Liver (tissue), 9 donors: ENCODE data around the gene SRC. TPM values are rescaled to one million over a fixed set of nuclear protein-coding genes. Genes with fewer than 3 reads are reported as not detected.

ENCODE experiments used
- DNase-seq: peaks from one replicate; pipeline ENCODE4 v3.0.0-alpha.2; 2017; ENCODE audit warnings: low spot score
- H3K27ac ChIP-seq, 2 donors: one replicate each; pipeline ENCODE4 v1.7.0; 2013; ENCODE audit warnings: inconsistent platforms in 2 of 2, low read length in 2 of 2, control low read depth in 1 of 2, low read depth in 1 of 2, mild to moderate bottlenecking in 1 of 2
- H3K27me3 ChIP-seq, 4 donors: one replicate each; pipeline versions ENCODE4 v1.6.1 to v1.7.0; 2013; ENCODE audit warnings: low read length in 3 of 4, inconsistent platforms in 1 of 4, mild to moderate bottlenecking in 1 of 4, moderate library complexity in 1 of 4; ENCODE audit not compliant: control insufficient read depth in 4 of 4, insufficient read depth in 4 of 4
- H3K36me3 ChIP-seq, 4 donors: one replicate each; pipeline versions ENCODE4 v1.6.1 to v1.7.0; 2013; ENCODE audit warnings: low read length in 3 of 4, mild to moderate bottlenecking in 3 of 4, low read depth in 1 of 4, moderate library complexity in 1 of 4; ENCODE audit not compliant: control insufficient read depth in 4 of 4, insufficient read depth in 3 of 4
- H3K4me1 ChIP-seq, 4 donors: one replicate each; pipeline versions ENCODE4 v1.6.1 to v1.7.0; 2013; ENCODE audit warnings: low read length in 3 of 4, mild to moderate bottlenecking in 3 of 4, moderate library complexity in 1 of 4; ENCODE audit not compliant: control insufficient read depth in 4 of 4, insufficient read depth in 4 of 4
- H3K4me3 ChIP-seq, 3 donors: one replicate each; pipeline versions ENCODE4 v1.6.1 to v1.7.0; 2013; ENCODE audit warnings: low read length in 3 of 3, control low read depth in 1 of 3, low read depth in 1 of 3, mild to moderate bottlenecking in 1 of 3
- H3K9ac ChIP-seq, 2 donors: one replicate each; pipeline ENCODE4 v1.7.0; 2013; ENCODE audit warnings: low read length in 2 of 2, mild to moderate bottlenecking in 2 of 2, moderate library complexity in 2 of 2, control low read depth in 1 of 2, low read depth in 1 of 2
- H3K9me3 ChIP-seq, 4 donors: one replicate each; pipeline versions ENCODE4 v1.6.1 to v1.7.0; 2013; ENCODE audit warnings: low read length in 3 of 4; ENCODE audit not compliant: control insufficient read depth in 4 of 4
- ATF3 ChIP-seq: IDR thresholded peaks from 2 replicates; pipeline ENCODE4 v1.6.1; 2016; ENCODE audit warnings: antibody characterized with exemption
- EGR1 ChIP-seq, 2 donors: IDR thresholded peaks; 2 replicates each; pipeline ENCODE4 v1.6.1; 2016 to 2018; ENCODE audit warnings: antibody characterized with exemption in 2 of 2, low read depth in 2 of 2
- FOXA1 ChIP-seq: IDR thresholded peaks from 2 replicates; pipeline ENCODE4 v1.6.1; 2016; ENCODE audit warnings: antibody characterized with exemption
- FOXA2 ChIP-seq: IDR thresholded peaks from 2 replicates; pipeline ENCODE4 v1.6.1; 2016; ENCODE audit warnings: antibody characterized with exemption
- GABPA ChIP-seq, 2 donors: IDR thresholded peaks in 1 of 2; conservative IDR thresholded peaks in 1 of 2; 2 replicates each; pipeline ENCODE4 v1.6.1; 2016; ENCODE audit warnings: antibody characterized with exemption in 2 of 2, mild to moderate bottlenecking in 1 of 2, moderate library complexity in 1 of 2
- HNF4A ChIP-seq, 2 donors: conservative IDR thresholded peaks; 2 replicates each; pipeline ENCODE4 v1.6.1; 2016; ENCODE audit warnings: antibody characterized with exemption in 2 of 2, mild to moderate bottlenecking in 2 of 2
- HNF4G ChIP-seq: IDR thresholded peaks from 2 replicates; pipeline ENCODE4 v1.6.1; 2016; ENCODE audit warnings: antibody characterized with exemption
- JUND ChIP-seq, 2 donors: IDR thresholded peaks; 2 replicates each; pipeline ENCODE4 v1.6.1; 2016; ENCODE audit warnings: antibody characterized with exemption in 2 of 2
- NR2F2 ChIP-seq: IDR thresholded peaks from 2 replicates; pipeline ENCODE4 v1.6.1; 2016; ENCODE audit warnings: antibody characterized with exemption
- RAD21 ChIP-seq, 2 donors: IDR thresholded peaks; 2 replicates each; pipeline ENCODE4 v1.6.1; 2016; ENCODE audit warnings: antibody characterized with exemption in 2 of 2, mild to moderate bottlenecking in 2 of 2
- REST ChIP-seq: IDR thresholded peaks from 2 replicates; pipeline ENCODE4 v1.6.1; 2016; ENCODE audit warnings: antibody characterized with exemption, mild to moderate bottlenecking
- RXRA ChIP-seq, 2 donors: IDR thresholded peaks; 2 replicates each; pipeline ENCODE4 v1.6.1; 2017 to 2018; ENCODE audit warnings: antibody characterized with exemption in 2 of 2, mild to moderate bottlenecking in 1 of 2
- SP1 ChIP-seq: IDR thresholded peaks from 2 replicates; pipeline ENCODE4 v1.6.1; 2018; ENCODE audit warnings: antibody characterized with exemption, mild to moderate bottlenecking
- TAF1 ChIP-seq: conservative IDR thresholded peaks from 2 replicates; pipeline ENCODE4 v1.6.1; 2016; ENCODE audit warnings: antibody characterized with exemption, mild to moderate bottlenecking
- YY1 ChIP-seq: IDR thresholded peaks from 2 replicates; pipeline ENCODE4 v1.6.1; 2016; ENCODE audit warnings: antibody characterized with exemption, mild to moderate bottlenecking
- ZBTB33 ChIP-seq: IDR thresholded peaks from 2 replicates; pipeline ENCODE4 v1.6.1; 2016; ENCODE audit warnings: antibody characterized with exemption
- WGBS: extraction: QIAGEN DNeasy Blood & Tissue Kit; methylation state at CpG from one replicate; pipeline ENCODE4 v1.1.7; 2013; 5-methylcytosine and 5-hydroxymethylcytosine counted together
- polyA plus RNA-seq, 2 donors: library from polyadenylated mRNA; stranded (reverse) in 1 of 2; unstranded in 1 of 2; fragments of 200-250 nt in 1 of 2; fragments of >200 nt in 1 of 2; fragmentation: Nextera tagmentation in 1 of 2; extraction: Ambion mirVana in 1 of 2; gene quantifications; one replicate each; pipeline versions ENCODE4 v1.2.1 to v1.2.3, GENCODE V29; 2013 to 2015
- total RNA-seq, 2 donors: library from RNA; depleted of rRNA; stranded (reverse); fragments of >200 nt; gene quantifications; one replicate each; pipeline ENCODE4 v1.2.3, GENCODE V29; 2014
- TF ChIP-seq, protein P1 (sequence below): IDR thresholded peaks from 2 replicates; pipeline ENCODE4 v1.6.1; 2016; ENCODE audit warnings: antibody characterized with exemption
- TF ChIP-seq, protein P2 (sequence below): fragments of 150-350 bp; IDR thresholded peaks from 2 replicates; pipeline ENCODE4 v1.5.1; 2017; ENCODE audit warnings: improper control_type of control experiment, low read depth, low read length; ENCODE audit not compliant: missing input control
- donor health status: healthy.
- donor health status: healthy.
- donor health status: healthy.
- donor health status: healthy.
- donor health status: healthy.

SRC gene
- total and polyA plus RNA-seq, 4 donors = 3.3 to 21.2 (median 5.4) TPM

- no peaks in the 10 kb centered on the region for H3K36me3 ChIP-seq
- TF ChIP-seq ATF3 (no peak), RAD21 (IDR thresholded peaks at IDR 0.05) (no peak), EGR1 (IDR thresholded peaks at IDR 0.05; ENCODE audit: low read depth in 2 of 2) (no peak), HNF4G (no peak), YY1 (no peak), HNF4A (conservative IDR thresholded peaks at IDR 0.05) (no peak), TAF1 (no peak), FOXA2 (no peak), REST (no peak), FOXA1 (no peak), RXRA (IDR thresholded peaks at IDR 0.05) (no peak), SP1 (no peak), NR2F2 (no peak), ZBTB33 (no peak), JUND (IDR thresholded peaks at IDR 0.05) (no peak), GABPA (IDR thresholded peaks at IDR 0.05 in 1 of 2, conservative IDR thresholded peaks at IDR 0.05 in 1 of 2) (no peak)
- TF ChIP-seq, protein P1, sequence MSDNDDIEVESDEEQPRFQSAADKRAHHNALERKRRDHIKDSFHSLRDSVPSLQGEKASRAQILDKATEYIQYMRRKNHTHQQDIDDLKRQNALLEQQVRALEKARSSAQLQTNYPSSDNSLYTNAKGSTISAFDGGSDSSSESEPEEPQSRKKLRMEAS = no peak
- TF ChIP-seq, protein P2, sequence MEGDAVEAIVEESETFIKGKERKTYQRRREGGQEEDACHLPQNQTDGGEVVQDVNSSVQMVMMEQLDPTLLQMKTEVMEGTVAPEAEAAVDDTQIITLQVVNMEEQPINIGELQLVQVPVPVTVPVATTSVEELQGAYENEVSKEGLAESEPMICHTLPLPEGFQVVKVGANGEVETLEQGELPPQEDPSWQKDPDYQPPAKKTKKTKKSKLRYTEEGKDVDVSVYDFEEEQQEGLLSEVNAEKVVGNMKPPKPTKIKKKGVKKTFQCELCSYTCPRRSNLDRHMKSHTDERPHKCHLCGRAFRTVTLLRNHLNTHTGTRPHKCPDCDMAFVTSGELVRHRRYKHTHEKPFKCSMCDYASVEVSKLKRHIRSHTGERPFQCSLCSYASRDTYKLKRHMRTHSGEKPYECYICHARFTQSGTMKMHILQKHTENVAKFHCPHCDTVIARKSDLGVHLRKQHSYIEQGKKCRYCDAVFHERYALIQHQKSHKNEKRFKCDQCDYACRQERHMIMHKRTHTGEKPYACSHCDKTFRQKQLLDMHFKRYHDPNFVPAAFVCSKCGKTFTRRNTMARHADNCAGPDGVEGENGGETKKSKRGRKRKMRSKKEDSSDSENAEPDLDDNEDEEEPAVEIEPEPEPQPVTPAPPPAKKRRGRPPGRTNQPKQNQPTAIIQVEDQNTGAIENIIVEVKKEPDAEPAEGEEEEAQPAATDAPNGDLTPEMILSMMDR = no peak
- H3K4me3 ChIP-seq = no peak overlapping the region
- no peak for DNase-seq
- no peak overlapping the region for H3K9ac ChIP-seq
- H3K9me3 ChIP-seq = no peaks in the 10 kb centered on the region
- H3K27ac ChIP-seq = no peak overlapping the region
- 89% methylated on average over 12 of the region's 12 CpGs for WGBS
- no peaks in the 10 kb centered on the region for H3K27me3 ChIP-seq
- H3K4me1 ChIP-seq = peaks cover 0 to 3% (median 2%) of the 10 kb centered on the region in 4 donors
Observed at GRCh38 chr20:37351689-37352607, 6.0 kb downstream of the SRC start.
